ENCODE results near the gene RIMOC1. TPM values are rescaled to one million over a fixed set of nuclear protein-coding genes. Genes with fewer than 3 reads are reported as not detected.

Gene RIMOC1
- total RNA-seq, 6 experiments from 2014 or later = 31.1 to 38.9 (median 35.4) TPM

- Mint-ChIP-seq H3K36me3 (ENCODE audit: low read depth) (no peaks in the 10 kb centered on the region), H3K27me3 (ENCODE audit: insufficient read depth) (peaks cover 8% of the 10 kb centered on the region), H3K9me3 (no peaks in the 10 kb centered on the region), H3K27ac (no peak overlapping the region), H3K4me3 (no peak overlapping the region), H3K4me1 (ENCODE audit: low read depth) (peaks cover 6% of the 10 kb centered on the region)
- no peak for DNase-seq
- TF ChIP-seq, protein P1, sequence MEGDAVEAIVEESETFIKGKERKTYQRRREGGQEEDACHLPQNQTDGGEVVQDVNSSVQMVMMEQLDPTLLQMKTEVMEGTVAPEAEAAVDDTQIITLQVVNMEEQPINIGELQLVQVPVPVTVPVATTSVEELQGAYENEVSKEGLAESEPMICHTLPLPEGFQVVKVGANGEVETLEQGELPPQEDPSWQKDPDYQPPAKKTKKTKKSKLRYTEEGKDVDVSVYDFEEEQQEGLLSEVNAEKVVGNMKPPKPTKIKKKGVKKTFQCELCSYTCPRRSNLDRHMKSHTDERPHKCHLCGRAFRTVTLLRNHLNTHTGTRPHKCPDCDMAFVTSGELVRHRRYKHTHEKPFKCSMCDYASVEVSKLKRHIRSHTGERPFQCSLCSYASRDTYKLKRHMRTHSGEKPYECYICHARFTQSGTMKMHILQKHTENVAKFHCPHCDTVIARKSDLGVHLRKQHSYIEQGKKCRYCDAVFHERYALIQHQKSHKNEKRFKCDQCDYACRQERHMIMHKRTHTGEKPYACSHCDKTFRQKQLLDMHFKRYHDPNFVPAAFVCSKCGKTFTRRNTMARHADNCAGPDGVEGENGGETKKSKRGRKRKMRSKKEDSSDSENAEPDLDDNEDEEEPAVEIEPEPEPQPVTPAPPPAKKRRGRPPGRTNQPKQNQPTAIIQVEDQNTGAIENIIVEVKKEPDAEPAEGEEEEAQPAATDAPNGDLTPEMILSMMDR (IDR thresholded peaks at IDR 0.05) = no peak
Observed at GRCh38 chr5:41875121-41875520, 29.0 kb upstream of the RIMOC1 start.

GRCh38 chr5:41876678-41877077 is 27.5 kb upstream of the RIMOC1 start:
- no peak for DNase-seq
- H3K9me3 Mint-ChIP-seq = no peaks in the 10 kb centered on the region
- TF ChIP-seq, protein P1 (IDR thresholded peaks at IDR 0.05) = no peak
- no peak overlapping the region for H3K27ac Mint-ChIP-seq
- H3K4me1 Mint-ChIP-seq (ENCODE audit: low read depth) = no peaks in the 10 kb centered on the region
- H3K27me3 Mint-ChIP-seq (ENCODE audit: insufficient read depth) = peaks cover 8% of the 10 kb centered on the region
- H3K4me3 Mint-ChIP-seq = no peak overlapping the region
- no peaks in the 10 kb centered on the region for H3K36me3 Mint-ChIP-seq (ENCODE audit: low read depth)

- Mint-ChIP-seq H3K27me3 (ENCODE audit: insufficient read depth) (peaks cover 8% of the 10 kb centered on the region), H3K9me3 (no peaks in the 10 kb centered on the region), H3K27ac (no peak overlapping the region), H3K4me1 (ENCODE audit: low read depth) (no peaks in the 10 kb centered on the region), H3K36me3 (ENCODE audit: low read depth) (no peaks in the 10 kb centered on the region), H3K4me3 (no peak overlapping the region)
- DNase-seq = no peak
- TF ChIP-seq, protein P1 (IDR thresholded peaks at IDR 0.05) = no peak
Observed at GRCh38 chr5:41877408-41877807, 26.7 kb upstream of the RIMOC1 start.

DNA sequence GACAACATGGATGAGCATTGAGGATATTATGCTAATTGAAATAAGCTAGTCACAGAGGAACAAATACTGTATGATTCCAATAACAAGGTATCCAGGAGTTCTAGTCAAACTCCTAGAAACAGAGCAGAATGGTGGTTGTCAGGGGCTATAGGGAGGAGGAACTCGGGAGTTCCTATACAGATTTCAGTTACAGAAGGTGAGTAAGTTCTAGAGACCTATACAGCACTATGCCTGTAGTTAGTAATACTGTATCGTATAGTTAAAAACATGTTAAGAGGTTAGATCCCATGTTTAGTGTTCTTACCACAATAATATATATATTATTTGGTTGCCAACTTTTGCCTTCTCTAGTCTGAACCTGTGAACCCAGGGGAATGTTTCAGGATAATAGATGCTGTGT is 26.0 kb upstream of the RIMOC1 start:
- H3K4me1 Mint-ChIP-seq (ENCODE audit: low read depth) = no peaks in the 10 kb centered on the region
- no peak overlapping the region for H3K4me3 Mint-ChIP-seq
- H3K27ac Mint-ChIP-seq = no peak overlapping the region
- no peaks in the 10 kb centered on the region for H3K36me3 Mint-ChIP-seq (ENCODE audit: low read depth)
- H3K27me3 Mint-ChIP-seq (ENCODE audit: insufficient read depth) = peaks cover 8% of the 10 kb centered on the region
- H3K9me3 Mint-ChIP-seq = no peaks in the 10 kb centered on the region
- DNase-seq = no peak
- TF ChIP-seq, protein P1 (IDR thresholded peaks at IDR 0.05) = no peak

DNA sequence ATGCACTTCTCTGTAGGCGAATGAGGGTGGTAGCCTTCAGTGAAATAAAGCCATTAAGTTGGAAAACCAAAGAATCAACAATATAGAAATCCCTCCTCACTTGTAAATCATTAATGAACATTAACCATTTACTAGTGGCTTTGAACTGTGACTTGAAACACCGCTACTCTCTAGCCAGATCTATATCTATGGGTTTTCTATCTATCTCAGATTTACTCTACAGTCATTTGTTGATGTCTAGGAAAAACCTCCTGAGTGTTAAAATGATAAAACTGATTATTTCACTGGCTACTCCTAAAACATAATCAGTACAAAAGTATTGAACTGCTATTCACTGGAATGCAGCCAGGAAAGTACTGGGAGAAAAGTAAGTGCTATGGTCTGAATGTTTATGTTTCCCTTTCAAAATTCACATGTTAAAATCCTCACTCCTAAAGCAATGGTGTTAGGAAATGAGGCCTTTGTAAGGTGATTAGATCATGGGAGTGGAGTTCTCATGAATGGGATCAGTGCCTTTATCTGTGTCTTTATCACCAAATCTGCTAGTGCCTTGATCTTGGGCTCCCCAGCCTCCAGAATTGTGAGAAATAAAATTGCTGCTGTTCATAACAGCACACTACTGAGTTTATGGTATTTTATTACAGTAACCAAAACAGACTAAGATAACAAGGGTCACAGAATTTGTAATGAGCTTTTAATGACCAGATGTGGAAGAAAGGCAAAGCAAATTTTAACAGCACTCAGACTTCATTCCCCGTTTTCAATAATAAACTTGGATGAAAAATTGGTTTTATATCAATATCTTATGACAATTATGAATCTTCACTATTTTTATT is 25.3 kb upstream of the RIMOC1 start:
- H3K4me3 Mint-ChIP-seq = no peak overlapping the region
- H3K36me3 Mint-ChIP-seq (ENCODE audit: low read depth) = no peaks in the 10 kb centered on the region
- TF ChIP-seq, protein P1 (IDR thresholded peaks at IDR 0.05) = no peak
- H3K27me3 Mint-ChIP-seq (ENCODE audit: insufficient read depth) = peaks cover 8% of the 10 kb centered on the region
- H3K9me3 Mint-ChIP-seq = no peaks in the 10 kb centered on the region
- no peak overlapping the region for H3K27ac Mint-ChIP-seq
- DNase-seq = no peak
- H3K4me1 Mint-ChIP-seq (ENCODE audit: low read depth) = no peaks in the 10 kb centered on the region
